Measurements from ENCODE around the gene TANGO2. TPM values are rescaled to one million over a fixed set of nuclear protein-coding genes. Genes with fewer than 3 reads are reported as not detected.

TANGO2 gene
- total and polyA plus RNA-seq, 9 of the 15 experiments (the other 6 are each of a cell fraction or from before 2014, with no cell fraction given), result 15.5 to 94.9 (median 70.1) TPM

- TF ChIP-seq CBX2 (IDR thresholded peaks at IDR 0.05; ENCODE audit: insufficient read depth, low read length, poor library complexity, severe bottlenecking) (no peak), ELF4 (CRISPR knock-in tag; IDR thresholded peaks at IDR 0.05) (peak; percentile 87; the same call in 1 of the 2 replicates), ELF1 (tag; IDR thresholded peaks at IDR 0.05) (no peak), SMARCE1 (IDR thresholded peaks at IDR 0.05) (0 out of 2 replicates have a peak, but pooled peaks have one; percentile 44), MECOM (CRISPR knock-in tag; IDR thresholded peaks at IDR 0.05) (no peak), FOS (IDR thresholded peaks at IDR 0.05; ENCODE audit: extremely low read depth, insufficient read length) (no peak), E2F3 (CRISPR knock-in tag; IDR thresholded peaks at IDR 0.05) (no peak), CC2D1A (IDR thresholded peaks at IDR 0.05) (0 out of 2 replicates have a peak, but pooled peaks have one; percentile 60), MEF2D (tag; conservative IDR thresholded peaks at IDR 0.05; ENCODE audit: low read depth) (0 out of 2 replicates have a peak, but pooled peaks have one; percentile 29), DPF2 (IDR thresholded peaks at IDR 0.05) (0 out of 2 replicates have a peak, but pooled peaks have one; percentile 39), STAT5B (CRISPR knock-in tag; IDR thresholded peaks at IDR 0.05) (no peak), BRF1 (IDR thresholded peaks at IDR 0.05; ENCODE audit: borderline replicate concordance, extremely low read depth, insufficient read length) (no peak), CREM (IDR thresholded peaks at IDR 0.05; ENCODE audit: low read depth) (no peak), RAD51 (IDR thresholded peaks at IDR 0.05; ENCODE audit: borderline replicate concordance, low read depth) (no peak), L3MBTL2 (IDR thresholded peaks at IDR 0.05) (no peak), MTA1 (IDR thresholded peaks at IDR 0.05; ENCODE audit: borderline replicate concordance) (0 out of 2 replicates have a peak, but pooled peaks have one; percentile 37), TAL1 (IDR thresholded peaks at IDR 0.05) (no peak), CSDE1 (IDR thresholded peaks at IDR 0.05) (peak in 1 of 2 experiments; percentile 77; a peak in 2 of 4 replicates), ZNF316 (IDR thresholded peaks at IDR 0.05) (peak; percentile 25; the same call in 1 of the 2 replicates), SMC3 (conservative IDR thresholded peaks at IDR 0.05; ENCODE audit: insufficient read depth, low read depth, low read length) (no peak)
- TF ChIP-seq, protein P1, sequence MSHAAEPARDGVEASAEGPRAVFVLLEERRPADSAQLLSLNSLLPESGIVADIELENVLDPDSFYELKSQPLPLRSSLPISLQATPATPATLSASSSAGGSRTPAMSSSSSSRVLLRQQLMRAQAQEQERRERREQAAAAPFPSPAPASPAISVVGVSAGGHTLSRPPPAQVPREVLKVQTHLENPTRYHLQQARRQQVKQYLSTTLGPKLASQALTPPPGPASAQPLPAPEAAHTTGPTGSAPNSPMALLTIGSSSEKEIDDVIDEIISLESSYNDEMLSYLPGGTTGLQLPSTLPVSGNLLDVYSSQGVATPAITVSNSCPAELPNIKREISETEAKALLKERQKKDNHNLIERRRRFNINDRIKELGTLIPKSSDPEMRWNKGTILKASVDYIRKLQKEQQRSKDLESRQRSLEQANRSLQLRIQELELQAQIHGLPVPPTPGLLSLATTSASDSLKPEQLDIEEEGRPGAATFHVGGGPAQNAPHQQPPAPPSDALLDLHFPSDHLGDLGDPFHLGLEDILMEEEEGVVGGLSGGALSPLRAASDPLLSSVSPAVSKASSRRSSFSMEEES (CRISPR knock-in tag; IDR thresholded peaks at IDR 0.05), result no peak
- TF ChIP-seq, protein P2, sequence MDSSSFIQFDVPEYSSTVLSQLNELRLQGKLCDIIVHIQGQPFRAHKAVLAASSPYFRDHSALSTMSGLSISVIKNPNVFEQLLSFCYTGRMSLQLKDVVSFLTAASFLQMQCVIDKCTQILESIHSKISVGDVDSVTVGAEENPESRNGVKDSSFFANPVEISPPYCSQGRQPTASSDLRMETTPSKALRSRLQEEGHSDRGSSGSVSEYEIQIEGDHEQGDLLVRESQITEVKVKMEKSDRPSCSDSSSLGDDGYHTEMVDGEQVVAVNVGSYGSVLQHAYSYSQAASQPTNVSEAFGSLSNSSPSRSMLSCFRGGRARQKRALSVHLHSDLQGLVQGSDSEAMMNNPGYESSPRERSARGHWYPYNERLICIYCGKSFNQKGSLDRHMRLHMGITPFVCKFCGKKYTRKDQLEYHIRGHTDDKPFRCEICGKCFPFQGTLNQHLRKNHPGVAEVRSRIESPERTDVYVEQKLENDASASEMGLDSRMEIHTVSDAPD (CRISPR knock-in tag; IDR thresholded peaks at IDR 0.05), result no peak
These were observed 25.9 kb upstream of the TANGO2 start (continued) for GRCh38 chr22:19994851-19995610.

All from K562 (cell line).